ENCODE results near the gene TGFBR3. TPM values are rescaled to one million over a fixed set of nuclear protein-coding genes. Genes with fewer than 3 reads are reported as not detected.

TGFBR3 gene
- polyA plus RNA-seq, 12 donors: 23.8 to 64.0 (median 31.6) TPM; not detected in 1

DNA sequence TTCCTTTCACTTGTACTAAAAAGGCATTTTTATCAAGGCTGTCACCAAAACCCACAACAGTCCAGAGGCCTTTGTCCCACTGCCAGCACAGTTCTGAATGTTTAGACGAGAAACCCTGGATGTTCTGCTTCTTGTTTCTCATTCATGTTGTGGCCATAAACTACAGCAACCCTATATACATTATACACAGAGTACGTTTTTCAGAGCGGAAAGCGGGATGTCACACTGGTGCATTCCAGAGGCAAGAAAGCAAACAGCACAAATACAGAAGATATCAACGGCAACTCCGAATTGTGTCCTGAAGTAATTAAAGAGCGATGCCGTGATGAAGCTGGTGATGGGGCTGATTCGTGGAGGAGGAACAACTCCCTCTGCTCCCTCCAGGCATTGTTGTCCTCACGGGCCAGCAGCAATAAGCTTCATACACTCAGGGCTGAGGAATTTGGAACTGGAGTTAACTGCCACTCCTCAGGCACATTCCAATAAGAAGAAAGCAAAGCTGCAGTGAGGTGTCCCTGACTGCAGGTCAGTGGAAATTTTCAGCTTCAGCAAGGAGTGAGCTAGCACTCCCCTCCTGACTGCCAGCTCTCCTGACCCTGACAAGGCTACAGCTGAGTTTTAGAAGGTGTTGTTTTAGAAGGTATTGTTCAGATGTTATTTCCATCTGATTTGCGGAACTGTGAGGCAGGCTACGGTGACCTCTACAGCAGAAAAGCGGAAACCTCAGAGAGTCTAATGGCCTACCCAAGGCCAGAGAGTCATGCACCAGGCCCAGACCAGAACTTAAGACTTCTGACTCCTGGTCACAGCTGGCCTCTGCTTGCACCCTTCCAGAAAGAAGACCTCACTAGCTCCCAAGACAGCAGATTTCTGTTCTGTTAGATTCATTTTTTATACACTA, 149.0 kb downstream of the TGFBR3 start:
- no peak for DNase-seq

DNA sequence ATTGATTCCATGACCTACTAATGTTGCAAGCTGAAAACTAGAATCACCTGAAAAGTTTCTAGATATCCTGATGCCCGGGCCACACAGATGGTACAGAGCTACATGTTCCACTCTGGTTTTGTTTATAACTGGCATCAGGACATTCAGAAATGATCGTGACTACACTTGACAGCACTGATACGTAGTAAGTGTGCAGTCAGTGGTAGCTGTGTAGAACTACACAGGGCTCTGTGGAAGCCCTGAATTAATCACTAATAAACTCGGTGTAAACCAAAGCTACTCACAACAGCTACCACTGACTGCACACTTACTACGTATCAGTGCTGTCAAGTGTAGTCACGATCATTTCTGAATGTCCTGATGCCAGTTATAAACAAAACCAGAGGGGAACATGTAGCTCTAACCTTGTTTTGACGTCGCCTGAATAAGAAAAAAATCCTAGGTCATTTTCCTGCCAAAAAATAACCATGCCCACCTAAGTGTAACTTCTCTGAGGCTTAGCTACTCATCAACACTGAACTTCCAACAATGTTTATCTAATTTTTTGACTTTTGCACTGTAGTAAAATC, 149.7 kb downstream of the TGFBR3 start:
- DNase-seq: no peak

DNA sequence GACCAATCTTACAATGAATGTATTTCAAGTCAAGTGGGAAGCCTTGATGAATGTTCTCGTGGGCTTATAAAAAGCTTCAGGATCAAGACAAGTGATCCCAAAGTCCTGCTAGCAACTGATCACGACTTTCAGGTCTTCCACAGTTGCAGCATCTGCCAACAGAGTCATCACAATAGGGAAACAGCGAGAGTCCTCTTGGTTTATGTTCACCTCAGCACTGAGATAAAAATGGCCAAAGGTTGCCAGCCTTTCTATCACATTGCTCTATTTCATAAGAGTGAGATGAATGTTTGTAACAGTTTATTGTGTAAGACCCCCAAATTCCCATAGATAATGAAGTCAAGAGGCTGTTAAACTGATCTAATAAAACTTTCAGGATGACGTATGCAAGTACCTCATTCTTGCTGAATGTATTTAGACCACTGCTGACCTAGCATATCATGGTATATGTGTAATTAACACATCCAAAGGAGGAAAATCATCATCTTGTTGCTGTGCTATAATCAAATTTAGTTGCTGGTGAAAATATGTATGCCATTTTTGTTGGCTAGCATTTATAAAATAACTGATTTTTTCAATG, 150.6 kb downstream of the TGFBR3 start:
- DNase-seq: no peak

DNA sequence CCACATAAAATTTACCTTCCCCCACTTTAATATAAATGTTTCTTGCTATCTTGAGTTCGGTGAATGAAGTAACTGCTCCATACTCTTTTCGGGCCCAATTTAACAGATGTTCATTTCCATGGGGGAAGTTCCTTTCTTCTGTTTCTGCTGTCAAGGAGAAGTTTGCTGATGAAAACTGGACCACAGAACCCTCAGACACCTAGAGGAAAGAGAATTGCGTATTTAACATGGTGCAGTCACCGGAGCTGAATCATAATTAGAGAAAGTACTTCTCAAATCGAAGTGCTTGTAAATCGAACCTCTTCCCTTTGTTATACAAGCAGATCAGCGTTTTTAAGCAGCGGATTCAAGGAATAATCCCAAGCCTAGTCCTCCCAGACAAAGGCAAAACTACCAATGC, 151.2 kb downstream of the TGFBR3 start:
- DNase-seq: no peak

DNA sequence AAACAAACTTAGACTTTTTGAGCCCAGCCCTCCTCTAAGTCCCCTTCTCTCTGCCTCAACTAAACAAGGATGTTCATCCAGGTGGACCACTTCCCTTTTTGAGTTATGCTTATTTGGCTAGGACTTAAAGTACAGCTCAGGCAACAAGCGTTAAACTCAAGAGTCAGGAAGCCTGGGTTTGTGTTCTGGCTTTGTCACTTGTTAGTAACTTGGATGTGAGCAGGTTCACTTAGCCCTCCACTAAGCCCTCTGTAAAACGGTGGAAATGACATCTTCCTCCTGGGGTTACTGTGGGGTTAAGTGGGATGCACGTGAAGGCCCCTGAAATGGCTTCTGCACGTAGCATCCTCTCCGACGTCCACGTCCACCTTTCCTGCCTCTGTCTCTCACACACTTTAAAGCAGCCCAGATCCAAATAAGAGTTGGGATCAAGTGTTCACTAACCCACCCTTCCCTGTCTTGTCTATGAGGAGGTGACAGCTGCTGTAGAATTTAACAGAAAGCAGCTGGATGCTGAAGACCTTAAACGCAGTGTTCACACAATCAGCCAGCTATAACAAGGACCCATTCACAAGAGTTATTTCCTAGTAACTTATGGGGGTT, 152.7 kb downstream of the TGFBR3 start:
- DNase-seq: no peak

DNA sequence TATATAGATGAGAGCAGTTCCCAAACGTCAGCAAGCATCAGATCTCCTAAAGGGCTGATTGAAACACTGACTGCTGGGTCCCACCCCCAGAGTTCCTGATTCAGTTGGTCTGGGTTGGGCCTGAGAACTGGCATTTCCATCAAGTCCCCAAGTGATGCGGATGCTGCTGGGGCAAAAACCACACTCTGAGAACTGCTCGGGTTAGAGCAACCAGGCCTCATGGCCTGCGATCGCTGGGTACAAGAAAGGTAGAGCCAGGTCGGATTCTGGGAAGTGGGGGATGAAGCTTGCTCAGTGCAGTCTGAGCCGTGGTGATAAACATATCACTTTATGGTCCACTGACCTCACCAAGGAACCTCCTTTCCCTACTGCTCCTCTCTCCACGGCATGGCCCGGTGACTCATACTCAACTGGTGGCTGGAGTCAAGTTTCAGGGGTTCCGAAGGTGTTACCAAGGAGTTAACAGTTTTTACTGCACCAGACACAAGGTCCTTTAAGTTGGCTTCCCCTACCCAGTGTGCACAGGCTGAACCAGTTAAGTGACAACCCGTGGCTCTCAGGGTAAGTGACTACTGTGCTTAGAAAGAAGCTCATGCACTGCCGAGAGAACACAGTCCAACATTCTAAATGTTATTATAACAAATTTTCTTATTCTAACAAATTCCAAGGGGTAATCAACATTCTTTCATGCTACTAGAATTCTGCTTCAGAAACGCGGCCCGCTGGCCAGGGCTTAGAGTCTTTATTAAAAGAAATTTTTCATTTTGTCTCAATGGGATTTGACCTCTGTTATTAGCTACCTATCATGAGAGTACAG, 153.5 kb downstream of the TGFBR3 start:
- DNase-seq: no peak

DNA sequence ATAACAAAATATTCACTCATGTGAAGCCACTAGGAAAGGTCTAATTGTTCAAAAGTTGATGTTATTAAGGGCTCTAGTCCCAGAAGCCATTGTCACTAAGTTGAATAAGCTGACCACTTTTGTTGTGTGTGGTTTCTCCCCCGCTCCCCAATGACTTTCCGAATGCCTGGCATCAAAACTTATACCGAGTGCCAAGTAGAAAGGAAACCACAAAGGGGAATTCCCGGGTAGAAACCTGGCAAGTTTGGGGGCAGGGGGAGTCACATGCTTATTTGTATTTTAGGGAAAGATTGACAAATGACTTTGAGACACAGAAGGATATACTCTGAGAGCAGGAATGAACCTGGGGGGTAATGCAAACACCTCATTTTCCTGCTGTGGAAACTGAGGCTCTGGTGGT, 154.1 kb downstream of the TGFBR3 start:
- DNase-seq: no peak

DNA sequence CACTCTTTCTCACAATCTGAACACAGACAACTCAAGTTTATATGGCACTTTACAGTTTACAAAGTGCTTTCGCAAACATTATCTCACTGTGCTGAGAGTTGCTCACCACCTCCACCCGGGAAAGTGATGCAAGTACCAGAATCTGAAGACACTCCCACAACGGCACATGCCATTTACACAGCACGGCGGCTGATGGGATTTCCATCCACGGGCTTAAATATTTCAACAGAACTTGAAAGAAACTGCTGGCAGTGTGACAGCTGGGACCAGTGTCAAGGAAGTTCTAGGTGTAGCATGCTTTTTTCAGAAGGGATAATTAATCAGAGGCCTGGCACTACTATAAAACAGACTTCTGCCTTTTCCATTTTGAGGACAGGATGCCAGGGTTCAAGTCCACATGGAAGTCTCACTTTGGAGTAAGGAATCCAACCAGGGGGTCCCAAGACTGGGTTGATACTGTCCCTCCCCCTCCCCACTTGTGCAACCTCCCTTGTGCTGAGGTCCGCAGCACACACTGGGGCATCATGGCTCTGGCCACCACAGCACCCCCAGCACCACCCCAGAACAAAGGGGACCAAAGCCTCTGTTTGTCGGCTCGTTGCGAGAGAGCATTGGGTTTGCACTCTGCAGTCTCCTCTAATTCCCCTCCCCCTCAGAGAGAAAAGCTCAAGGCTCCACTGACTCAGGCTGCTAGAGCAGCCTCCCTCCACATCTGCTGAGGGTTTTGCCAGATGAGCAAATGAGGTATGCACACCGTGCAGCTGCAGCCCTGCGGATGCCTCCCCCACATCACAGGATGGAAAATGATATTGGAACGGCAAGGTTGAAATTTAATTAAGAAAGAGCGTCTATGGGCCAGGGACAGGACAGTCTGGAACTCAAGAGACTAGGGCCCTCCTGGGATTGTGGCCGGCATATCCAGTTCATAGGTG, 154.9 kb downstream of the TGFBR3 start:
- peak; percentile 80 for DNase-seq

DNA sequence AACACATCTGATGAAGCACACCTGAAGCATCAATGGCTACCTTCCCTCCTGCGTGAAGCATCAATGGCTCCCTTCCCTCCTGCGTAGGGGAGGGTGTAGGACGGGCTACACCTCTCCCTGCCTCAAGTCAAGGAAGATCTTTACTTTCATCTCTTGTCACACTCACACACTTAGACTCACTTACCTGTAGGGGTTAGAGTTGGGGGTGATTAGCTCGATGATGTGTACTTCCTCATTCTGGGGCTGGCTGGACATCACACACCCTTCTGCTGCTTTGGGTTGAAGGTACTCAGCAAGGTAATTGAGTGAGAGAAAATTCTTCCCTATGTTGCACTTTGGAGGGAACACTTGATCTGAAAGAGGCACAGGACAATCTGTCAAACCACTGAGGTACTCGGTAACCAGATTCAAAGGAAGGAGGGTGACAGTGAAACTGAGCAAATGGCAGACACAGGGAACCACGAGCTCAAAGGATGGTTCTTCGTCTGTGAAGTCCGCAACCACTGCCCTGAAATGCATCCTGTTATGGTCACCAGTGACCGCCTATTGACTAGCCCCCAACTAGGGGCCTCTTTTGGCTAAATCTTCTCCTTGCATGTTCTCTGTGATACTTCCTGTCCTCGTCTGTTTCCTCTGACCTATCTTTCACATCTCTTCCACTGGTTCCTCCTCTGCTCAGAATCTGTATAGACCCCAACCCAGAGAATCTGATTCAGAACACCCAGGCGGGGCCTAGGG, 156.2 kb downstream of the TGFBR3 start:
- DNase-seq: no peak

DNA sequence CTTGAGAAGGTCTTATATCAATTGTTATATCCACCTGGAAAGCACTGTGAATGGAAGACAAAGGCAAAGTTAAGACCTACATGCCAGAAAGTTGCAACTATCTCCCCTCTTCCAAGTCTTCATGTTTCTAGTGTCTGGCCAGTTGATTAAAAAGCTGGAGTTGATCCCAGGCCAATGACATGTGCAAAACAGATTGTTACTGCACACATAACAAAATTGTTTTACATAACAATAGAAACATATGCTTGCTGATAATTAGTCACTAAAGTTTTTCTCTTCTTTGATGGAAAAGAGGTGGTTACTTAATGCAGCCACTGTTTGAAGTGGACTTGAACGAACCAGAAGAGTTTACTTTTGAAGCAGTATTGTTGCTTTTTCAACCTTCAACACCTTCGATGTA, 158.2 kb downstream of the TGFBR3 start:
- peak; percentile 76 for DNase-seq

DNA sequence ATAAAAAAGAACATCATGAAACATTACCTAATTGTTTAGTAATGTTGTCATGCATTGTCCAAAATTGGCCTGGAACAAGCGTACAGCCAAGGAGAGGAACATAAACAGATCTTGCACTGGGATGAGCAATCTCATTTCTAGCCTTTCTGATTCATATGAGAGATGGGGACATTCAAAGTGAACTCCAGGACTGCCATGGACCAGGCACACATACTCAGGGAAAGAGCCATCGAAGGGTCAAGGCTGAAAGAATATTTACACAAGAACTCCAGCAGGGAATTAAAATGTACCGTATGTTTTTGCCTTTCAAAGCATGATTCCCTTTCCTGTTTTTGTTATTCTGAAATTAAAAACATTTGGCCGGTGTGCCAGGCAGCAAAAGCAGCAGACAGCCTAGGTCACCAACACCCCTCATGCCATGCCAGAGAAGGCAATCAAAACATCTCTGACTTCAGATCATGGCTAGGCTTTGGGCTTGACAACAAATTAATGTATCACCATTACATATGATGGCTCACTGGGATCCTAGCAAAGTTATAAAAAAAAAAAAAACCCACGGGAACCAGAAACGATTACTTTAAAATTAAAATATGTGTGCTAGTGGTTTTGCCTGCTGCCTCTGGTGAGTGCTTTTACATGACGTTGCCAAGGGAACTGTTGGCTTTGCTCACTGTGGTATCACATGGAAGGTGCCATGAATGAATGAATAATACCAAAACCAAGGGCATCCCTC, 159.8 kb downstream of the TGFBR3 start:
- DNase-seq: peak; percentile 74

DNA sequence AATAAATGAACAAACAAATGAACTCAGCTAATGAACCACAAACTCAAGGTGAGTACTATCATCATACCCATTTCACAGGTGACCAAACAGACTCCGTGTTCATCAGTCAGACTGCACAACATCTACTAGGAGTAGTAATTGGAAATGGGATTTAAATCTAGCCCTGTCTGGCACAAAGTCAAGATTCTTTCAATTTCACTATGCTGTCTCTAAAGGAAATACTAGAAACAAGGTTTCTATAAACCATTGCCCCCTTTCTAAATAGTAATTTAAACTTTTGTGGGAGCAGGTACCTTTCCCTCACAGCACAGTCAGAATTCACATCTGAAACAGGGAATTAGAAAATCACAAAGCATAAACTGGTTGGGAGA, 160.3 kb downstream of the TGFBR3 start:
- DNase-seq: peak; percentile 62

DNA sequence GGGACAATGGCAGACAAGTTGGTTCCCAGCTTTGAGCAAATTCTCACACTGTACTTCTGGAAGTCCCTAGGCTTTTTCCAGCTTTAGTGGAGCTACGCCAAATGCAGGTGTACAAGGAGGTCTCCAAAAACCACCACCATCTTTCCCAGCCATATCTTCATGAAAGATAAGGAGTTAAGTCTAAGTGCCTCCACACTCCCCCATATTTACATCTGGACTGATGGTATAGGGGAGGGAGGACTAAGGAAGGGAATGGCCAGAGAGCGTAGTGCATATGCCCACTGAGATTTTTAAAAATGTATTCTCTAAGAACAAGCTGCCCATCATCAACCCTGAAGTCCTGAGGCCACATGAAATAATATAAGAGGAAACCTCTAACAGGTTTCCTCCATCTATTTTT, 161.3 kb downstream of the TGFBR3 start:
- no peak for DNase-seq

DNA sequence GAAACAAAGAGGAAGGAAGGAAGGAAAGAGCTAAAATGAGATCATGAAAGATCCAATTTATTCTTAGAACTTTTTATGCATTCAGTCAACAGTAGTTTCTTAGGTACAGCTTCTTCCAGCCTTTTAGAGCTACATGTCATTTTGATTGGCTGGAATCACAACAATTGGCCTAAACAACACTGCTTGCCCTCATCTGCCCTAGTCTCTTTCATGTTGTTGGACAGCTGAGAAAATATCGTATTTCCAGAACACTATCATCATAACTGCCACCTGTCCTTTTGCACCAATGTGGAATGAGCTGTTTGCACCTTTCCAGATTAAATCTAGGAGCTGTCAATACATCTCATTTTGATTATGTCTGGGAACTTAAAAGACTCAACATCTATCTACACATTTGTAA, 161.7 kb downstream of the TGFBR3 start:
- DNase-seq: no peak

DNA sequence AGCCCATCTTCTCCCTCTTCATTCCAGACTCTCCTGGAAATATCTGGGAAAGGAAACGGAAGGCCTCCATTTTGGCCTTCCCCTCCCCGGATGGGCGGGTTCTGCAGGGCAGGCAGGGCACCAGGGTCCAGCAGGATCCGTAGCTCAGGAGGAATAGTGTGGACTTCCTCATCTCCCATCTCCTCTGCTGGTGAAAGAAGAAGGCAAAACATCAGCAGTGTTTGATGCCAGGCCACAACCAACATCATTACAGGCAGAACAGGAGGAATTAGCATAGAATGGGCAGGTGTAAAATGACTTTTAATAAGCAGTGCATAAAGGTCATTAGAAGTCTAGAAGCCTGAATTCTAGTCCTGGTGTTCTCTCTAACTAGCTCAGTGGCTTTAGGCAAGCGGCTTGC, 165.9 kb downstream of the TGFBR3 start:
- DNase-seq: no peak

DNA sequence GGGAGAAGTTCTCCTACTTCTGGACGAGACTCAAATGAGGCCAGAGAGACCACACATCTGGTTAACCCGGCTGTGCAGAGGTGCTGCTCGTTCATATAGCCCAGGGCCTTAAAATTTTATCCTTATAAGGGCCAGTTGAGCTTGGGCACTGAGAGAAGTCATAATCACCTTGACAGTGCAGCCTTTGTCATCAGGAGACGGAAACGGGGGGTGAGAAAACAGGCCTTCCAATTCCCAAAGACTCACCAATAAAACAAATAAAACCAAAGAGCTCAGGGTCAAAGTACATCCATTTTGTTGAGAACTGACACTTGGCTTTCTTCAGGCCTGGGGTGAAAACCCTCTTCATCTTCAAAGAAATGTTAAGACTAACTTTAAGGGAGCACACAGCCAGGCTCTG, 167.1 kb downstream of the TGFBR3 start:
- no peak for DNase-seq

DNA sequence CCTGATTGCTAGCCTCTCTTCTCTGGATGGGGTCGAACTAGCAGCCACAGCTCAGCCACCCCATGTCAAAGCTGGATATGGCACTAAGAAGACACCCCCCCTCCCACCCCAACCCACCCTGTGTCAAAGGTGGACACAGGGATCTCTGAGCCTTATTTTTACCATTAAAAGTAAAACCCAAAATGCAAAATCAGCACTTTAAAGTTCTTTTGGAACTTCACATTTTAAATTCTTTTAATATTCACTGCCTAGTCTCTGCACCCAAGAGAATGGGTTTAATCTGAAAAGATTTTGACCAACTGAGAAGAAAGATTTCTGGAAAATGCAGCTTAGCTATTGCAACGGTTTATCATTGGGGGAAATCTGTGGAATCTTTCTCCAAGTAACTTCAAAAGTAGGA, 167.6 kb downstream of the TGFBR3 start:
- DNase-seq: no peak

DNA sequence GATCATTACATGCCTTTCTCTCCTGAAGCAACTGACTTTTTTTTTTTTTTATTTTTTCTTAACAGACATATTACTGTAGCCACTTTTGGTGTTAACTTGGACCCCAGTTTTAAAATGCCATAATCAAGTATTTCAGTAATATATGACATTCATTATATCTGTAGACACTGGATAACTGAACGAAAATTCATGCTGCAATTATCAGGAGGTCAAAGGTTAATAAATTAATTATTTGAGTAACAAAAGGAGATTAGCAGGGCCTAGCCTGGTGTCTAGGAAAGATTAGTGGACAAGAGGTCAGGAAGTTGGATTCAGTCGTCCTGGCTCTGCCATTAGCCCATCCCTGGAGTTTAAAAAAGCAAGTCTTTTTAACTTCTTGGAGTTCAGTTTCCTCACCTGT, 168.1 kb downstream of the TGFBR3 start:
- no peak for DNase-seq

DNA sequence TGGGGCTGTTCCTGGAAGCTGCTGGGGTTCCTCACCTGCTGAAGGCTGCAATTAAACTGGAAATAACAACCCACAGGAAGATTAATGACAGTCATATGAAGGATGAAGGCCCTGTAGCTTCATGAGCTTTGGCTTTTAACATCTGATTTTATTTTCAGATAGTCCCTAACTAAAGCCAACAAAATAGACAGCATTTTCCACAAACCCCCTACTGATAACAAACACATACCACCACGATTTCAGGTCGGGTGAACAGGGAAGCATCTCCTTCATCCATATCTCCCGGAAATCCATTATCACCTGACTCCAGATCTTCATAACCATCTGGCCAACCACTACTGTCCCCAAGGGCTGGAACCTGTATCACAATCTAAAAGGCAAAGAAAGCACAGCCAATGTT, 169.6 kb downstream of the TGFBR3 start:
- no peak for DNase-seq
